Stomach (tissue), 4 donors: ENCODE measurements around the gene CDH8.

Experiments used
- CTCF ChIP-seq, 7 experiments: fragments of 450-650 bp in 4 of 7; fragments of 200-600 bp in 3 of 7; sonication (generic) in 3 of 7; IDR thresholded peaks; one replicate each; pipeline ENCODE4 v1.5.1; 2016 to 2019; ENCODE audit warnings: antibody characterized with exemption in 7 of 7, control low read depth in 2 of 7, mild to moderate bottlenecking in 1 of 7
- POLR2AphosphoS5 ChIP-seq, 3 donors: sonication (generic); formaldehyde crosslinking; IDR thresholded peaks; one replicate each; pipeline ENCODE4 v1.6.1; 2016; ENCODE audit warnings: antibody characterized with exemption in 3 of 3

- TF ChIP-seq CTCF (IDR thresholded peaks at IDR 0.05) (no peak), POLR2AphosphoS5 (IDR thresholded peaks at IDR 0.05) (no peak)
These were observed 218.5 kb downstream of the CDH8 start for GRCh38 chr16:61817583-61818278.
